Occipital lobe (tissue), 2 donors: Measurements from ENCODE around the gene DTYMK. TPM values are rescaled to one million over a fixed set of nuclear protein-coding genes. Genes with fewer than 3 reads are reported as not detected.

ENCODE experiments used
- DNase-seq: peaks from one replicate; lab custom pipeline; 2025; lab: John Stamatoyannopoulos, UW
- total RNA-seq: library from RNA; depleted of rRNA; stranded (reverse); fragments of >200 nt; gene quantifications from one replicate; pipeline ENCODE4 v1.2.3, GENCODE V29; 2014

DTYMK gene
- total RNA-seq, 1 donor from 2014 or later = 10.0 TPM

DNA sequence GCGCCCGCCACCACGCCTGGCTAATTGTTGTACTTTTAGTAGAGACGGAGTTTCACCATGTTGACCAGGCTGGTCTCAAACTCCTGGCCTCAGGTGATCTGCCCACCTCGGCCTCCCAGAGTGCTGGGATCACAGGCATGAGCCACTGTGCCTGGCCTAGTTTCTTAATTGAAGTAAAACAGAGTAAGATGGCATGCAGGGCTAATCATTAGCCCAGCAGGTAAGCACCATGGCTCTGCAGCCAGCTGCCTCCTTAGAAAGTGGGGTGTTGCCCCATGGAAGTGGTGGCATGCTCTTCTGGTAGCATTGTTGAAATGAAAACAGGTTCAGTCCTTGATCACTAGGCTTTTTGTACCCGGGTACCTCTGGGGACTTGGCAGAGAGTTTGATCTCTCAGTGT lies 36.7 kb downstream of the DTYMK start:
- DNase-seq = no peak

DNA sequence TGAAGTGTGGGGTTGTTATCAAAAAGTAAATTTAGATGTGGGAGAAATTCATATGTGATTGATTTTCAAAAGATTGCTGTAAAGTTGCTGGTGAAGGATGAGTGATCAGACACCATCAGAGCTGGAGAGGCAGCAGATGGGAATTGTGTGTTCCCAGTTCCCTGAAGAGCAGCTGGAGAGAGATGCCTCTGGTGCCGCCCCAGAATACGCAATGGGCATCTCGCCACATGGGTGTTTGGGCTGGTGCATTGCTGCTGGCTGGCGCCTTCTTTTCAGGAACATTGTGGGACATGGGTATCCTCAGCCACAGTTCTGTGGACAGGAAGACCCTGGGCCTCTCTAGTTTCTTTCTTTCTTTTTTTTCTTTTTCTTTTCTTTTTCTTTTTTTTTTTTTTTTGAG lies 37.2 kb downstream of the DTYMK start:
- DNase-seq = peak; percentile 25

DNA sequence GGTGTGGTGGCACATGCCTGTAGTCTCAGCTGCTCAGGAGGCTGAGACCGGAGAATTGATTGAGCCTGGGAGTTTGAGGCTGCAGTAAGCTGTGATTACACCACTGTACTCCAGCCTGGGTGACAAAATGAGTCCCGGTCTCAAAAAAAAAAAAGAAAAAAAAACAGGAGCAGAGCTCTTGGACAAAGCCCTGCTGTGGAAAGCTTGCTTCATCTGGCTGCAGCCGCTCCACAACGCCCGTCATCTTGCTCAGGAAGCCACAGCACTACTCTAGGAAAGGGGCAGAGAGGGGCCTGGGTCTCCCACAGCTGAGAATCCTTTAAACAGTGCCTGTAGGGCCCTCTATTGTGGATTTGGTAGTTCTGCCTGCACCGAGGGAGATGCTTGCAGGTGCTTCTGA lies 38.2 kb downstream of the DTYMK start:
- no peak for DNase-seq

DNA sequence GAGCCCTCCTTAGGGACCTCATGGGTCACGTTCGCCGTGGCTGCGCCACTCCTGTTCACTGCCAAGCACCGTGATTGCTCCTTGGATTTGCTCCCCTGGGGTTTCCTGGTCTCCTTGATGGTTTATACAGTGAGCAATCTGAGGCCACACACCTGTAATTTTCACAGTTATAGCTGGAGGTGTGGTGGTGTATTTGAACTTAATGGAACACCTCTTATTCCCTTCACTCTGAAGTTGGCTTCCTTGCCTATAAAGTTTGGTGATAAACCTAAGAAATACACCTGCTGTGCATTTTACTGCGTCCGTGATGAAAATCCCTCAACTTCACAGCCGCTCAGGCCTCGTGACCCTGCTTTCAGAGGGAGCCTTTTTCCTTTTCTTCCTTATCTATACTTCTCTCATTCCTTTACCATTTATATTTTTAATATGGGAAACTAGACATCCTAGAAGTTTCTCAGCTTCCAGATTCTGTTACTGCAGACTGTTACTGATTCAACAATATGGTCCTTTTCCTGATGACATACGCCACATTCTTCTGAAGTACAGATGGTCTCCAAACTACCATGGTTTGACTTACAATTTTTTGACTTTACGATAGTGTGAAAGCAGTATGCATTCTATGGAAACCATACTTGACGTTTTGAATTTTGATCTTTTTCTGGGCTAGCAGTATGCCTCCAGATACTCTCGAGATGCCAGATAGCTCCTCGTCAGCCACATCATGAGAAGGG lies 40.5 kb downstream of the DTYMK start:
- DNase-seq = no peak

DNA sequence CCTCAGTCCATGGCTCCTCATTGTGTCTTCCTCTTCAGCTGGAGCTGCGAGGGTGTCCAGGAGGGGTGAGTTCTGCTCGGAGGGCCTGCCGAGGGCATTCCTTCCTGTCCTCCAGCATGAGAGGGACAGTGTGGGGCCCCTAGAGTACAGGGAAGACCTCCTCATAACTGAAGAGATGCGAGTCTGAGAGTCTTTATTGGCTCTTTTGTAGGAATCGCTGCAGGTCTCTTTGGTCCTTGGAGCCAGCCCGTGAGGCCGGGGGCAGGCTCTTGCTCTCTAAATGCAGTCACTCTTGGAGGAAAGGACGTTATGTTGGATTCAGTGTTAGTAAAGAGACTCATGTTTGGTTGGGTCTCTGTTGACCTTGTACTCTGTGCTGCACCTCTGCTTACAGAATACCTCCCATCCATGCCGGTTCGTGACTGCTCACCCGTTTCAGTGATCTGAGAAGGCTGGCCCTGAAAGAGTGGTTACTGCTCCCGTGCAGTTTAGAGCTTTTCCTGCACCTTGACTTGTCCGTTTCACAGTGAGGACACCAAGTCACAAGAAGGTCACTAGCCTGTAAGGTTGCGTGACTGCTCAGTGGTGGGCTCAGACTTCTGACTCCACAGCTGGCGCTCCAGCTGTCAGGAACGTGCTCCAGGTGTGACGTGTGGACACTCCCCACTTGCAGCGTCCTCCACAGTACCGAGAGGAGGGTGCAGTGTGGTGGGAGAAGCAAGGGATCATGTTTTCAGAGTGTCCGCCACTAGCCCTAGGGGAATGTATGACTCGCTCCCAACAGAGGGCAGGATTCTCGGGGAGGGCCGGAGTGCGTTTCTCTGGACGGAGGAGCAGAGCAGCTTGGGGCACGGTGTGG lies 41.3 kb downstream of the DTYMK start:
- no peak for DNase-seq

DNA sequence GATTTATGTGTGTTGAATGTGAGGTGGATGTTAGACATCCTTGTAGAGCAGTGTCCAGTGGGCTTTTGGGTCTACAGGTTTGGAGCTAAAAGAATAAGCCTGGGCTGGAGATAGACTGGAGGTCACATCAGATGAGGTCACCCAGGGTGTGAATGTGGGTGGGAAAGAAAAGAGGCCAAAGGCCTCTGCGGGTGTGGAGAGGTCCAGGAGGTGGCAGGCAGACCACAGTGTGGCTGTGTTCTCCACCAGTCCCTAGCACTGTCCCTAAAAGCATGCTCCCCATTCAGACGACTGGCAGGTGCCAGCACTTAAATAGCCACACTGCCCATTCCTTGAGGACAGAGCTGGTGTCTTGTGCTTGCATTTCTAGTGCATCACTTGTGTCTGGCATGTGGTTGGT lies 45.0 kb downstream of the DTYMK start:
- DNase-seq = no peak

DNA sequence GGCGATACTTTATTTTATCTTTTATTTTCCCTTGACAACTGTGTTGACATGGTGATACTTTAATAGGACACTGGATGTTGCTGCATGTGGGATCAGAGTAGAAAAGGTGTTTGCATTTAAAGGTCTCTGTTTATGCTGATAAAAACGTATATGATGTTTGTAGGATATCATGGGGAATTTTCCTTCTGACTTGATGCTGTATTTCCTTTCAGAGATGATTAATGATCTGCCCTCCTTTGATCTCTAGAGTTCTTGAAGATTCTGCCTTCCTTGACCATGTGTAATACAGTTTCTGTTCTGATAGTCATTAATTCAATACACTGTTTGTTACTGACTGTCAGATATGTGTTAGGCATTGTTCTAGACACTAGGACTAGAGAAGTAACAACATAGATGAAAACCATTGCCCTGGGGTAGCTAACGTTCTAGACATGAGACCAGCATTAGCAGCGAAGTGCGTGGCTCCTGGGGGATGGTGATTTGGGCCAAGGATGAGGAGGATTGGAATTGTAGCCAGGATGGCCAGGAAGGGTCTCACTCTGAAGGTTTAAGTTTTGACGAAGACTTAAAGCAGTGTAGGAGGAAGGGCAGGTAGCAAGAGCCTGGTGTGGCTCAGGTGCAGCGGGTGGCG lies 46.3 kb downstream of the DTYMK start:
- DNase-seq = no peak

DNA sequence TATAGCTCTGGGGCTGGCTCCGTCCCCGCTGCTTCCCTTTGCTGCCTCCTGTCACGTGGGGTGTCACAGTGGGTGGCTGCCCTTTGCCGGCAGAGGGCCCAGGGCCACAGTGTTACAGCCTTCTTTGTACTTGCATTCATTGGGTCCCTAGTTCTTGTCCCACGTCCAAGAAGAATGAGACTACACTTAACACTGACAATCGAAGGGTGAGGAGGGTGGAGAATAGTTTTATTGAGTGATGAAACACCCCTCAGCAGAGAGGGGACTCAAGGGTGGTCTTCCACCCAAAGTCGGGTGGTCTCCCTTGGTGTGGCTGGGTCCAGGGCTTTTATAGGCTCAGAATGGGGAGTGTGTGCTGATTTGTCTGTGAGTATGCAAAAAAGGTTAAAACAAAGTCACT lies 47.2 kb downstream of the DTYMK start:
- DNase-seq = no peak

DNA sequence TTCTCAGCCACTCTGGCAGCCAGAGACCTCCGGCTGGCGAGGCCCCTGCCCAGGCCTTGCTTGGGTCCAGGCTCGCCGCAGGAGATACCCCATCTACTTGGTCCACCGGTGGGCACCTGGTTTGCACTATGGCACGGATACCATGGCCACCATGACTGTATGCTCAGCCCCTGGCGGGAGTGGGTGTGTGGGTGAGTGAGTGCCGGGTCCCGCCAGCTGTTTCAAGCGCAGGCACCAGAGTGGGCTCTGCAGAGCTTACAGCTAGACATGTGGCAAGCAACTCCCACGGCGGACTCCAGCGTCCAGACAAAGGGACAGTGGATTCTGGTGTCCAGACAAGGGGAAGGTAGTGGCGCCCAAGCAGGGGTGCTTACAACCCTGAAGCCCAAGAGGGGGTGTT lies 47.7 kb downstream of the DTYMK start:
- DNase-seq = no peak

DNA sequence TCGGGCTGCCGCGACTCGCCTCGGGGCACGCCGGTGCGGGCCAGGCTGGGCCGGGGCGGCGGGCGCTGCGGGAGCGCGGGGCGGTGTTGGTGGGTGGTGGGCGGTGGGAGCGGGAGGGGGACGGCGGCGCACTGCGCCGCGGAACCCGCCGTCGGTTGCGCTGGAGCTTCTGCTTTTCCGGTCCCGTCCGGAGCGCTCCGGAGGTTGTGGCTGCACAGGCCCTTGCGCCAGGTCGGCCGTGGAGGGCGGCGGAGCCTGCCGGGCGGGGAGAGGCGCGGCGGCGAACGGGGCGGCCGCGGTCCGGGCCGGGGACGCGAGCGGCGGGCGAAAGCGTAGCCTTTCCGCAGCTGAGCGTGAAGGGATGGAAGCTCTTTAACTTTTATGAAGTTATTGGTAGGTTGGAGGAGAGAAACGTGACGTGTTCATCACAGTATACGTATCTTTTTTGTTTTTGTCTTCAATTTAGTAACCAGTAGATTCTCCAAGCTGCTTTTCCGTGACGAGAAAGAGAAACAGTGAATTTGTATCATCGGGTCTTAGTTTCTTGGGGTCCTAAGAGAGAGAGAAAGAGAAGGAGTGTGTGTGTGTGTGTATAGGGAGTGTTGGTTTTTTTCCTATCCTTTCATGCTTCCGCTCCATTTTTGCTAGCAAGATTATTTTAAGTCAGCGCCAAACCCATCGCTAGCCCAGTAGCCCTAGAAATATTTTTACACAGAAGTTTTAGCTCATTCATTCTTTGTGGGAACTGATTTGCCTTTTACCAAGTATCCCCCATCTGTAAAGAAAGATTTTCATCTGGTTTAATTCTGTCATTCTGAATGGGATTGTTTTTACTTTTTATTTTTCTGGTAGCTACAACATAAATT lies 48.6 kb downstream of the DTYMK start:
- DNase-seq = no peak

DNA sequence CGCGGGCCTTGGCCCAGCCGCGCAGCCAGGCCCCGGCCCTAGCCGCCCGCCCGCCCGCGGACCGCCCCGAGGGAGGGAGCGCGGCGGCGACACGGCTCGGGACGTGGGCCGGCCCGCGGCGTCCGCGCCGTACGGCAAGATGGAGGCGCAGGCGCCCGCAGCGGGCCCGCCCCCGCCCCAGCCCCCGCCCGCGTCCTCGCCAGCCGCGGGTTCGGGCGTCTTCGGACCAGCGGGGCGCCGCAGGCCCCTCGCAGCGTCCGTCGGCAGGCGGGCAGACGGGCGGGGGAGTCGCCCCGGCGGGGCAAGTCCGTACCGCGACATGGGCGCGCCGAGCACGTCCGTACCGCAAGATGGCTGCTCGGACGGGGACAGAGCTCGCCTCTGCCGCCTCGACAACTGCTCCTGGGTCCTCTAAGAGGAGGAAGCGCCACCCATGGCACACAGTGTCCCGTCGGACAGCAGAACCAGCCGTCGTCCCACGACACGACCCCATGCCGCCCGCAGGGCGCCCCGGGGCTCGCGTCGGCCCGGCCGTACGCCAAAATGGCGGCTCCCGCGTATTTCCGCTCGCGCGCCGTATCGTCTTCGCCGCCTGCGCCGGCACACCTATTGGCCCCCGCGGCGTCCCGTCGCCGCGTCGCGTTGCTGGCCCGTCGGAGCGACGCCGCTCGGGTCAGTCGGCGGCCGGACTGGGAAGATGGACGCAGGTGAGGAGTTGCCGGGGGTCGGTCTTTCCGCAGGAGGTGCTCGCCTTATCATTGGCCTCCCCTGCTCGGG lies 49.4 kb downstream of the DTYMK start, which contains the start of the genes ATG4B and THAP4:
Gene ATG4B, plus strand, starts transcription at position 676 of the 777 bp plus-strand sequence. Its CDS starts 22 bp downstream, at position 698.
Gene THAP4, minus strand, starts transcription at position 141 of the 777 bp plus-strand sequence. CDS start 141 bp downstream, outside the sequence.
- peak; percentile 76 for DNase-seq

DNA sequence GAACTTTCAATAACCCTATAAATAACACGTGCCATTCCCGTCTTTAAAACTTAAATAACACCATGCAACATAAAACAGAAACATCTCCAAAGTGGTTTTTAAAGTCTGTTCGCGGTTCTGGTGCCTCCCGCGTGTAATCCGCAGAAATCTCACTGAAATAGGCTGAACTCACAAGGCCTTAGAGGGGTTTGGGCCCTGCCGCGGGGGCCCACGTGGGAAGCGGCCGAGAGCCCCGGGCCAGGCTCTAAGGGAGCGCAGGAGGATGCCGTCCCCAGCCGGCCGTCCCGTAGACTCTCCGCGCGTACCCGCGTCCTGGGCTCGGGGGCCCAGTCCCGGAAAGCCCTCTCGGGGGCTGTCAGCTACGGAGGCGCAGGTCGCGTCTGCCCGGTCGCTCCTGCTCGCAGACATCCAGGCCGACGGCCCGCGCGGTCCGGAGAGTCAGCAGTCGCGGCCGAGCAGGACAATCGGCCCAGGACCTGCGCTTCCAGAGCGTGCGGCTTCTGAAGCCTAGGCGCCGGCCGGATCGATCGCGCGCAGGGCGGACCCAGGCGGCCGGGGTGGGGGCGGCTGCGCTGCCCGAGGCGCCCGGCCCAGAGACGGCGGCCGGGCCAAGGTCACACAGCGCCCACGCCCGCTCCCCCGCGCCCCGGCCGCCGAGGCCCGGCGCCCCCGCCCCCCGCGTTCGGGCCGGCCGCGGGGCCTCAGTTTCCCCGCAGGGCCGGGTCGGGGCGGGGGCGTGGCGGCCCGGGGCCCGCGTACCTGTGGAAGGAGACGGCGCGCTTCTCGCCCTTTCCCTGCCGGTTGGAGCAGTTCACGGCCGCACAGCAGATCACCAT lies 50.2 kb downstream of the DTYMK start:
- no peak for DNase-seq

DNA sequence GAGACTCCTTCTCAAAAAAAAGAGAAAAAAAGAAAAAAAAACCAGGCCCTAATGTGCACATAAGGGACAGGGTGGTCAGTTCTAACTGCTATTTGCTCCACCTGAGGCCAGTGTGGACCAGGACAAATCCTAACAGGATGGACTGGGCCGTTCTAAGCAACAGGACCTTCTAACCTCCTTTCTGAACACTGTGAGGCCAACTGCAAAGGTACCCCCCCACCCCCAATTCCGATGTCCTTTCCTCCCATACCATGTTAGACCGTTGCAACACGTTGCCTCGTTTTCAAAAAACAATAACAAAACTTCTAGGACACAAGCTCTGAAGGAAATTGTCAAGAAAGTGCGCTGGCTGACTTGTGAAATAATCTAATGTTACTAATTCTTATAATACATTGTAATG lies 50.9 kb downstream of the DTYMK start:
- DNase-seq = no peak

DNA sequence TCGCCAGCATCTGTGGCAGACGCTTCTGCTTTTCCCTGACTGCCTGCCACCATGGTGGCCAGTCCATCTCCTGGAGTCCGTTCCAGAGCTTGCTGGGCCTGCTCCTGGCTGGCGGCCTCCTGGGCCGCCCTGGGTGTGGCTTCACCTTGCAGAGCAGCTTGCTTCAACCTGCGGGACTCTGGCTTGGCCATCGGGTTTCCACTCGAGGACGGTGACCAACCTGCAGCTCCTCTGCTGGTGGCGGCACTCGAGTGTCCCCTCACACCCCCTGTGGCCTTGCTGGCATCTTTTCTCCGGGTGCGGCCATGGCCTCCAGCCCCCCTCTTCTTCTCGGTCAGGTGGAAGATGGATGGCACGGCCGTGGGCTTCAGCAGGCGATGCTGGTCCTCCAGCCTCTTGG lies 53.1 kb downstream of the DTYMK start:
- DNase-seq = no peak

DNA sequence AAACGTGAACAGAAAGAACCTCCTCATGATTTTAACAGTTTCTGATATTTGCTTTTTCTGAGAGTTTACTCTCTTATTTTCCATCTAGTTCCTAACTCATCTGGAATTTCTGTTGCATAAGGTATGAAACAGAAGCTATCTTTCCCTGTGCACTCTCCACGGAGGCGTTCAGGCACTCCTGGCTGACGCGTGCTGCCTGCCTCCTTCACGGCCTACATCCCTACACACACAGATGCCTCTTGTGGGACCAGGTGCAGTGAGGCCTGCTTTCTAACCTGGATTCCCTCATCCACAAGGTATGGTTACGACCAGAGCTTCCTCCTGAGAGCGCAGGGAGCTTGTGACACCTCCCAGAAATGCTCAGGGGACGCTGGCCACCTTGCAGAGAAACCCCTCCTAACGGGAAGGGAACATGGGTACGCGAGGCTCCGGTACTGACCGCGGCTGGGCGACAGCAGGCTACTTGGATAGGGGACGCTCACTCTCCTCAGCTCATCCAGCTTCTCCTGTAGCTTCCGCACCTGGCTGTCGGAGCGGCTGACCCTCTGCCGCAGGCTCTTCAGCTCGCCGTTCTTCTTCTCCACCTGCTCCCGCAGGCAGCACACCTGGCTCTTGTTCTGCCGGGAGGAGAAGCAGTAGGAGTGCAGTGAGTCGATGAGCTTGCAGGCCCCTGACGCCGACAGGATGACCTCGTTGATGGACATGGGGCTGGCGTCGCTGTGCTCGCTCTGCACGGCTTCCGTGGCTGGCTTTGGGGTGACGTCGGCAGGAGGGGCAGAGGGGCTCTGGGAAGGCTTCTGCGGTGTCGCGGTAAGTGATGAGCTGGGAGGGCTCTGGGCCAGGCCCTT lies 53.9 kb downstream of the DTYMK start:
- DNase-seq = no peak

DNA sequence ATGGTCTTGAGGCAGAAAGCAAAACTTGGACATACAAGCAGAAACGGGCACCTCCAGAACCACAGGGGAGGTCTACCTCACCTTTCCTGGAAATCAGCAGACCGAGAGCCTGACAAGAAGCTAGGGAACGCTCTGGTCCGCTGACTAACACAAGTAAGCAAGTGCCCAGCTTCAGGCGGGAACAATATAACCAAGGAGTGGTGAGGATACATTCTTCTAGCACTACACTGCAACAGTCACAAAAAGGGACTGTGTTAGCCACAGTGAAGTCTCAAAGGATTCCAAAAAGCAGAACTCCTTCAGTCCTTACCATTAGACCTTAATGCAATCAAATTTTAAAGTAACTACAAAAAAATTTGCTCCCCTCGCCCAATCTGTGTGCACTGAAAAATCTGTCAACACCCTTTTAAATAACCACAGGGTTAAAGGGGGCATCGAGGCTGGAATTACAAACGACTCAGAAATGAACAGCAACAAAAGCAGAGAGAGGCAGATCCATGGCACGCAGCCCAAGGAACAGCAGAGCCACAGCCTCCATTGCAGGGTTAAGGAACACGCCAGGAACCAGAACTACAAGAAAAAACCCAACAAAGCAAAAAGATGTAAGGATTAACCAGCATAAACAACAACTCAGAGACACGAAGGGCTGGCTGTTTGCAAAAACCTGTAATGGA lies 56.7 kb downstream of the DTYMK start:
- DNase-seq = no peak

DNA sequence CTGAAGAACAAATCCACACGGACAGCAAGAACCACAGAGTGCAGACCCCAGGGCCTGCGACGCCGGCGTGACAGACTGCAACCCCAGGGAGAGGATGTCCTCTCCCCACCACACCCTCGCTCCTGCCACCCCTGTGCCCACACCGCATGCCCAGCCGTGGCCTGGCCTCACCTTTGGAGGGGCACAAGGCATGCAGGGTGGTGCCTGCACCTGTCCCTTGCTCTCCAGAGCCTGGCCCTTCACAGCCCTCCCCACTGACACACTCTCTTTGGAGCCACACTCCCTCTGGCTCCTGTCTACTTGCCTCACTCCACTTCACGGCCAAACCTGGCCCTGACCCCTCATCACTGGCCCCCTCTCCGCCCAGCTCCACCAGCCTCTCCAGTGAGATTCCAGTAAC lies 58.9 kb downstream of the DTYMK start:
- DNase-seq = no peak
